ENCODE results near the gene RINL.
A peak's percentile ranks its signal among the peaks of the same experiment; 100 is the strongest.
"Not testable (repeated sequence)": the region's sequence is repeated elsewhere in the genome, so short reads cannot be mapped to it uniquely, and the experiment has no call there.

The RINL gene

GRCh38 chr19:38891771-38892170 is 13.7 kb upstream of the RINL start:
- H3K9me3 Mint-ChIP-seq: no peaks in the 10 kb centered on the region
- no peak overlapping the region for H3K4me3 Mint-ChIP-seq
- H3K27me3 Mint-ChIP-seq: no peaks in the 10 kb centered on the region
- peaks cover 4% of the 10 kb centered on the region for H3K4me1 Mint-ChIP-seq
- no peak overlapping the region for H3K27ac Mint-ChIP-seq
- H3K36me3 Mint-ChIP-seq: peaks cover 4% of the 10 kb centered on the region

GRCh38 chr19:38890686-38891085 is 12.6 kb upstream of the RINL start:
- Mint-ChIP-seq H3K4me1 (peaks cover 4% of the 10 kb centered on the region), H3K27me3 (no peaks in the 10 kb centered on the region), H3K27ac (no peak overlapping the region), H3K9me3 (no peaks in the 10 kb centered on the region), H3K4me3 (no peak overlapping the region), H3K36me3 (peaks cover 4% of the 10 kb centered on the region)

GRCh38 chr19:38889803-38890202 is 11.7 kb upstream of the RINL start:
- Mint-ChIP-seq H3K27ac (no peak overlapping the region), H3K9me3 (no peaks in the 10 kb centered on the region)

GRCh38 chr19:38888876-38889275 is 10.8 kb upstream of the RINL start:
- Mint-ChIP-seq H3K27me3 (no peaks in the 10 kb centered on the region), H3K36me3 (peaks cover 4% of the 10 kb centered on the region), H3K4me1 (peaks cover 4% of the 10 kb centered on the region), H3K27ac (no peak overlapping the region), H3K9me3 (no peaks in the 10 kb centered on the region), H3K4me3 (no peak overlapping the region)

More at GRCh38 chr19:38889803-38890202, 11.7 kb upstream of the RINL start:
- no peaks in the 10 kb centered on the region for H3K27me3 Mint-ChIP-seq
- H3K4me1 Mint-ChIP-seq: peaks cover 4% of the 10 kb centered on the region
- no peak overlapping the region for H3K4me3 Mint-ChIP-seq
- peaks cover 4% of the 10 kb centered on the region for H3K36me3 Mint-ChIP-seq

GRCh38 chr19:38884691-38885090 is 6.6 kb upstream of the RINL start:
- not testable (repeated sequence) for H3K4me1 Mint-ChIP-seq, H3K27ac Mint-ChIP-seq, H3K4me3 Mint-ChIP-seq

GRCh38 chr19:38883286-38883685 is 5.2 kb upstream of the RINL start:
- Mint-ChIP-seq H3K27ac (no peak overlapping the region), H3K4me3 (no peak overlapping the region), H3K27me3 (no peaks in the 10 kb centered on the region), H3K9me3 (no peaks in the 10 kb centered on the region), H3K36me3 (peaks cover 4% of the 10 kb centered on the region), H3K4me1 (peaks cover 13% of the 10 kb centered on the region)

More at GRCh38 chr19:38884691-38885090, 6.6 kb upstream of the RINL start:
- not testable (repeated sequence) for H3K27me3 Mint-ChIP-seq, H3K9me3 Mint-ChIP-seq, H3K36me3 Mint-ChIP-seq

- Mint-ChIP-seq H3K36me3 (peaks cover 4% of the 10 kb centered on the region), H3K27ac (peak overlapping the region; percentile 8), H3K4me3 (no peak overlapping the region), H3K27me3 (no peaks in the 10 kb centered on the region), H3K4me1 (peaks cover 21% of the 10 kb centered on the region), H3K9me3 (no peaks in the 10 kb centered on the region)
These were observed 3.0 kb upstream of the RINL start for GRCh38 chr19:38880882-38881609.

- Mint-ChIP-seq H3K4me1 (peaks cover 21% of the 10 kb centered on the region), H3K4me3 (peak overlapping the region; percentile 15), H3K27ac (peak overlapping the region; percentile 69), H3K9me3 (no peaks in the 10 kb centered on the region), H3K27me3 (no peaks in the 10 kb centered on the region), H3K36me3 (peaks cover 4% of the 10 kb centered on the region)
These were observed 2.2 kb upstream of the RINL start for GRCh38 chr19:38880076-38880881.

GRCh38 chr19:38879400-38879751 is 1.3 kb upstream of the RINL start:
- Mint-ChIP-seq H3K4me1 (peaks cover 21% of the 10 kb centered on the region), H3K27ac (peak overlapping the region; percentile 86), H3K4me3 (no peak overlapping the region), H3K27me3 (no peaks in the 10 kb centered on the region), H3K36me3 (peaks cover 4% of the 10 kb centered on the region), H3K9me3 (no peaks in the 10 kb centered on the region)

- peak overlapping the region; percentile 86 for H3K27ac Mint-ChIP-seq
- peaks cover 21% of the 10 kb centered on the region for H3K4me1 Mint-ChIP-seq
- H3K27me3 Mint-ChIP-seq: no peaks in the 10 kb centered on the region
- peak overlapping the region; percentile 90 for H3K4me3 Mint-ChIP-seq
- H3K36me3 Mint-ChIP-seq: peaks cover 4% of the 10 kb centered on the region
- no peaks in the 10 kb centered on the region for H3K9me3 Mint-ChIP-seq
These were observed 712 bp upstream of the RINL start for GRCh38 chr19:38878575-38879399.

- H3K27ac Mint-ChIP-seq: no peak overlapping the region
- no peaks in the 10 kb centered on the region for H3K9me3 Mint-ChIP-seq
- H3K4me3 Mint-ChIP-seq: peak overlapping the region; percentile 49
- peaks cover 30% of the 10 kb centered on the region for H3K4me1 Mint-ChIP-seq
- no peaks in the 10 kb centered on the region for H3K27me3 Mint-ChIP-seq
- H3K36me3 Mint-ChIP-seq: peaks cover 3% of the 10 kb centered on the region
These were observed 2.2 kb downstream of the RINL start for GRCh38 chr19:38875656-38876395.

GRCh38 chr19:38873400-38873799 is 4.7 kb downstream of the RINL start:
- not testable (repeated sequence) for H3K36me3 Mint-ChIP-seq, H3K9me3 Mint-ChIP-seq, H3K27me3 Mint-ChIP-seq, H3K4me3 Mint-ChIP-seq
- H3K27ac Mint-ChIP-seq: peak overlapping the region; percentile 76
- H3K4me1 Mint-ChIP-seq: peaks cover 45% of the 10 kb centered on the region

GRCh38 chr19:38870612-38871011 is 7.5 kb downstream of the RINL start:
- Mint-ChIP-seq H3K36me3 (peaks cover 5% of the 10 kb centered on the region), H3K4me1 (peaks cover 38% of the 10 kb centered on the region), H3K27ac (peak overlapping the region; percentile 77), H3K9me3 (no peaks in the 10 kb centered on the region), H3K27me3 (no peaks in the 10 kb centered on the region), H3K4me3 (peak overlapping the region; percentile 92)

GRCh38 chr19:38869836-38870607 is 8.1 kb downstream of the RINL start:
- peak overlapping the region; percentile 92 for H3K4me3 Mint-ChIP-seq
- peak overlapping the region; percentile 93 for H3K27ac Mint-ChIP-seq
- H3K36me3 Mint-ChIP-seq: peaks cover 5% of the 10 kb centered on the region
- peaks cover 42% of the 10 kb centered on the region for H3K4me1 Mint-ChIP-seq
- H3K27me3 Mint-ChIP-seq: no peaks in the 10 kb centered on the region
- H3K9me3 Mint-ChIP-seq: no peaks in the 10 kb centered on the region
